ENCODE data around the gene MTURN.
A peak's percentile ranks its signal among the peaks of the same experiment; 100 is the strongest.

The MTURN gene

DNA sequence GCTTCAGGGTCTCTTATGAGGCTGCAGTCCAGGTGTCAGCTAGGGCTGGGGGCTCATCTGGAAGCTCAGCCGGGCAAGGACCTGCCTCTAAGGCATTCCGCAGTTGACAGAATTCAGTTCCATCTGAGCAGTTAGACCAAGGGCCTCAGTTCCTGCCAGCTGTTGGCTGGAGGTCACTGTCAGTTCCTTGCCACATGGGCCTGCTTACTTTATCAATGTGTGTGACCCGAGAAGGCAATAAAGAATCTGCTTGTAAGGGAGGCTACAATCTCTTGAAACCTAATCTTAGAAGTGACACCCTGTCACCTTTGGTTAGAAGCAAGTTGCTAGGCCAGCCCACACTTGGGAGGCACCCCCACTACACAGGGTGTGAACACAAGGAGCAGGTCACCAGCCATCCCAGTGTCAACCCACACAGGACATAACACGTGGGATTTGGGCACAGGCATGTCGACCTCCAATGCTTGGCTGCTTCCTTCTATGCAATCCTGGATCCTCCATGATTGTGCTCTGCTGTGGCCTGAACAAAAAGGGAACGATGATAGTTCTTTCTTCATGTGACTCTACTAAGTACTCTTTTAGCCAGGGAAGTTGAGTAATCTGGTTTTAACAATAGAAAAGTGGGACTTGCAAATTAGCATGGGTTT is 41.8 kb downstream of the MTURN start:
- no peaks in the 10 kb centered on the region for H3K27me3 ChIP-seq (replicated peaks; ENCODE audit: control insufficient read depth, insufficient read depth, low read length)
- no peak overlapping the region for H3K4me3 ChIP-seq (replicated peaks; ENCODE audit: low read depth, low read length)
- DNase-seq (ENCODE audit: extremely low read depth, insufficient read length): no peak
- TF ChIP-seq, protein P1, sequence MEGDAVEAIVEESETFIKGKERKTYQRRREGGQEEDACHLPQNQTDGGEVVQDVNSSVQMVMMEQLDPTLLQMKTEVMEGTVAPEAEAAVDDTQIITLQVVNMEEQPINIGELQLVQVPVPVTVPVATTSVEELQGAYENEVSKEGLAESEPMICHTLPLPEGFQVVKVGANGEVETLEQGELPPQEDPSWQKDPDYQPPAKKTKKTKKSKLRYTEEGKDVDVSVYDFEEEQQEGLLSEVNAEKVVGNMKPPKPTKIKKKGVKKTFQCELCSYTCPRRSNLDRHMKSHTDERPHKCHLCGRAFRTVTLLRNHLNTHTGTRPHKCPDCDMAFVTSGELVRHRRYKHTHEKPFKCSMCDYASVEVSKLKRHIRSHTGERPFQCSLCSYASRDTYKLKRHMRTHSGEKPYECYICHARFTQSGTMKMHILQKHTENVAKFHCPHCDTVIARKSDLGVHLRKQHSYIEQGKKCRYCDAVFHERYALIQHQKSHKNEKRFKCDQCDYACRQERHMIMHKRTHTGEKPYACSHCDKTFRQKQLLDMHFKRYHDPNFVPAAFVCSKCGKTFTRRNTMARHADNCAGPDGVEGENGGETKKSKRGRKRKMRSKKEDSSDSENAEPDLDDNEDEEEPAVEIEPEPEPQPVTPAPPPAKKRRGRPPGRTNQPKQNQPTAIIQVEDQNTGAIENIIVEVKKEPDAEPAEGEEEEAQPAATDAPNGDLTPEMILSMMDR (IDR thresholded peaks at IDR 0.05; ENCODE audit: insufficient read depth, low read length, poor library complexity, severe bottlenecking): no peak
- no peaks in the 10 kb centered on the region for H3K36me3 ChIP-seq (ENCODE audit: control insufficient read depth, insufficient read depth, low read length)

DNA sequence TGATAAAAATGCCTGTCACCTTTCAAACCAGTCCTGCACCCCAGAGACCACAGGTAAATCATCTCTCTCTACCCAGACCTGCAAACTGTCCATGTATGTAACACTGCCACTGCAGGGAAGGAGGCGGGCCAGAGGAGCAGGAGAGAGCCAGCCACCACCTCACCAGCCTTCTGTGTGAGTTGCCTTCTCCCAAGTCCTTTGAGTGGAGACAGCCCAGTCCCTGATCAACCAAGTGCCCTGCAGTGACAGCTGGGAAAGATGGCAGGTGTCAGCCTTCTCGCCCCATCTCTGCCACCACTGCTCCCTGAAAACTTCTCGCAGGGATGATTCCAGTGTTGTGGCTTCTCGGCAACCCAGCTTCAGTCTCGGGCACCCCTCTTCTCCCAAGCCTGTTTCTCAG is 42.4 kb downstream of the MTURN start:
- no peaks in the 10 kb centered on the region for H3K27me3 ChIP-seq (replicated peaks; ENCODE audit: control insufficient read depth, insufficient read depth, low read length)
- H3K36me3 ChIP-seq (ENCODE audit: control insufficient read depth, insufficient read depth, low read length): no peaks in the 10 kb centered on the region
- TF ChIP-seq, protein P1 (IDR thresholded peaks at IDR 0.05; ENCODE audit: insufficient read depth, low read length, poor library complexity, severe bottlenecking): no peak
- no peak for DNase-seq (ENCODE audit: extremely low read depth, insufficient read length)
- no peak overlapping the region for H3K4me3 ChIP-seq (replicated peaks; ENCODE audit: low read depth, low read length)

DNA sequence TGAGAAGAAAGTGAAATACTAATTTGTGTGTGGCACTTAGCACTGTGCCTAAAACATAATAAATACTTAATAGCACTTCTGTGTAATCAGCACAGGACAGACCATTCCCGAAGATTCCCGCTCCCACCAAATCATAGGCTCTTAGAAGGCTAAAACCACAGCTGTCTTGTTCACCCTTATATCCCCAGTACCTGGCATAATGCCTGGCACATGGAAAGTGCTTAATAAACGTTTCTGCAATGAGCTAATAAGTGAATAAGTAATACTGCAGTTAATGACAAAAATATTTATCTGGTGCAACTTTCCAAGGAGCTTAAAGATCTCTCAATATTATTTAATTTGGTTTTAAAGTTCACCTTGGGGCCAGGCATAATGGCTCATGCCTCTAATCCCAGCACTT is 43.2 kb downstream of the MTURN start:
- TF ChIP-seq, protein P1 (IDR thresholded peaks at IDR 0.05; ENCODE audit: insufficient read depth, low read length, poor library complexity, severe bottlenecking): no peak
- no peak for DNase-seq (ENCODE audit: extremely low read depth, insufficient read length)
- Histone ChIP-seq H3K27me3 (replicated peaks; ENCODE audit: control insufficient read depth, insufficient read depth, low read length) (no peaks in the 10 kb centered on the region), H3K36me3 (ENCODE audit: control insufficient read depth, insufficient read depth, low read length) (no peaks in the 10 kb centered on the region), H3K4me3 (replicated peaks; ENCODE audit: low read depth, low read length) (no peak overlapping the region)

DNA sequence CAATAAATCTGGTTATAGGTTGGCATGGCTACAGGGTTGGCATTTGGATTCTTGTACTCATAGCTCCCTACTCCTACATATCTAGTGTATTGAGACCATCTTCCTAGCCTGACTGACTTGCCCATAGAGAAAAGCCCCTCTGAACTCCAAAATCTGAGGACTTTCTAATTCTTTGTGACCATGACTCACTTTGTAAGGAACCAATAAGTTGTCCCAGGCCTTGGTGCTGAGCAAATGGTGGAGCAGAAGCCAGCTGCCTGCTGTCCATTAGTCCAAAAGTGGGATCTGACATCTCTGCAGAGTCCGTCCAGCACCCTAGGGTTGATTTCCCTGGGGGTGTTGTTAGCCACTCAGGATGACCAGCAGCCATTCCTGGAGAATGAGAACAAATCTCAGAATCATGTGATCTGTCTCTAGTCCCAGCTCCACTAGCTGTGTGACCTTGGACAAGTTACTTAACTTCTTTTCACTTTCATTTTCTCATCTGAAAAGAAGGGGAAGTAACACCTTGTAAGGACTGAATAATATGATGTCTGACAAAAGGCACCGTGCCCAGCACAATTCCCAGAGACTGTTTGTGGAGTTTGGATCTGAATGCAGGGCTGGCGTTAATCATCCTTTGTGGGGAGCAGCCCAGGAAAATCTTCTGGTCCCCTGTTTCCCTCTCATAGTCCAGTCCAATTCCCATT is 44.1 kb downstream of the MTURN start:
- TF ChIP-seq, protein P1 (IDR thresholded peaks at IDR 0.05; ENCODE audit: insufficient read depth, low read length, poor library complexity, severe bottlenecking): no peak
- DNase-seq (ENCODE audit: extremely low read depth, insufficient read length): peak; percentile 69

DNA sequence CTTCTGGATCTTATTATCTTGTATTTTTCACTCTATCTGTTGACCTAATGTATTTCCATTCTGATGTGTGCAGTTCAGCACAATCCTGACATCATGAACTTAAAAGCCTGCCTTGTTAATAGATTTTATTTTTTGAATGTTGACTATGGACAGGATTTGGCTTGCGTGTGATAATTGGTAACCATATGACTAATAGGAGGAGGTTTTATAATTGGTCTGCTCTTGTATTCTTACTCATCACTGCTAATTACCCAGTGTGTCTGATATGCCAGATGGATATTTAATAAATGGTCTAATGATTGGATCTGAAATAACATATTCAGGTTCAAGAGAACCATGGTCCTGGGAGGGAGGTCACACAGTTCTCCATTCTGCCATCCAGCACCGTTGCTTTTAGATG is 45.9 kb downstream of the MTURN start:
- H3K27me3 ChIP-seq (replicated peaks; ENCODE audit: control insufficient read depth, insufficient read depth, low read length): no peaks in the 10 kb centered on the region
- no peaks in the 10 kb centered on the region for H3K36me3 ChIP-seq (ENCODE audit: control insufficient read depth, insufficient read depth, low read length)
- DNase-seq (ENCODE audit: extremely low read depth, insufficient read length): no peak
- TF ChIP-seq, protein P1 (IDR thresholded peaks at IDR 0.05; ENCODE audit: insufficient read depth, low read length, poor library complexity, severe bottlenecking): no peak
- H3K4me3 ChIP-seq (replicated peaks; ENCODE audit: low read depth, low read length): no peak overlapping the region

More for the DNA sequence above, 44.1 kb downstream of the MTURN start:
- H3K36me3 ChIP-seq (ENCODE audit: control insufficient read depth, insufficient read depth, low read length): no peaks in the 10 kb centered on the region
- H3K4me3 ChIP-seq (replicated peaks; ENCODE audit: low read depth, low read length): no peak overlapping the region
- H3K27me3 ChIP-seq (replicated peaks; ENCODE audit: control insufficient read depth, insufficient read depth, low read length): no peaks in the 10 kb centered on the region

Measured in GM06990 (cell line).